Activated naive CD8-positive, alpha-beta T cell treated with anti-CD3 and anti-CD28 coated beads, Interleukin-2, amount 50 U/mL, for 24 hours (primary cell): ENCODE results near the gene CDH26.

ENCODE experiments used
- ATAC-seq: fragments of 150-1000 bp; cut with Tn5 transposase; one replicate; pipeline ENCODE4 v1.10.0; 2021
- DNase-seq: peaks from one replicate; pipeline ENCODE4 v3.0.0; 2021
- H3K27ac Mint-ChIP-seq: one replicate; pipeline ENCODE4 v1.8.0; 2021; ENCODE audit warnings: mild to moderate bottlenecking, mixed read lengths
- H3K27me3 Mint-ChIP-seq: one replicate; pipeline ENCODE4 v1.8.0; 2021; ENCODE audit warnings: mixed read lengths
- H3K36me3 Mint-ChIP-seq: one replicate; pipeline ENCODE4 v1.8.0; 2021; ENCODE audit warnings: low read depth, mixed read lengths
- H3K4me1 Mint-ChIP-seq: one replicate; pipeline ENCODE4 v1.8.0; 2021; ENCODE audit warnings: mixed read lengths
- H3K4me3 Mint-ChIP-seq: one replicate; pipeline ENCODE4 v1.8.0; 2021; ENCODE audit warnings: mild to moderate bottlenecking, moderate library complexity, mixed read lengths
- H3K9me3 Mint-ChIP-seq: one replicate; pipeline ENCODE4 v1.8.0; 2021; ENCODE audit warnings: mixed read lengths

CDH26 gene

GRCh38 chr20:59937150-59937549 lies 21.1 kb upstream of the CDH26 start:
- DNase-seq (no peak), ATAC-seq (no peak)
- Mint-ChIP-seq H3K36me3 (peaks cover 8% of the 10 kb centered on the region), H3K27ac (no peak overlapping the region), H3K9me3 (no peaks in the 10 kb centered on the region), H3K4me3 (no peak overlapping the region), H3K4me1 (peaks cover 32% of the 10 kb centered on the region), H3K27me3 (no peaks in the 10 kb centered on the region)

GRCh38 chr20:59938221-59938620 lies 20.0 kb upstream of the CDH26 start:
- no peak overlapping the region for H3K27ac Mint-ChIP-seq
- no peaks in the 10 kb centered on the region for H3K9me3 Mint-ChIP-seq
- peaks cover 32% of the 10 kb centered on the region for H3K4me1 Mint-ChIP-seq
- H3K4me3 Mint-ChIP-seq, result peak overlapping the region; percentile 78
- H3K27me3 Mint-ChIP-seq, result no peaks in the 10 kb centered on the region
- no peak for DNase-seq
- peaks cover 11% of the 10 kb centered on the region for H3K36me3 Mint-ChIP-seq
- no peak for ATAC-seq

DNA sequence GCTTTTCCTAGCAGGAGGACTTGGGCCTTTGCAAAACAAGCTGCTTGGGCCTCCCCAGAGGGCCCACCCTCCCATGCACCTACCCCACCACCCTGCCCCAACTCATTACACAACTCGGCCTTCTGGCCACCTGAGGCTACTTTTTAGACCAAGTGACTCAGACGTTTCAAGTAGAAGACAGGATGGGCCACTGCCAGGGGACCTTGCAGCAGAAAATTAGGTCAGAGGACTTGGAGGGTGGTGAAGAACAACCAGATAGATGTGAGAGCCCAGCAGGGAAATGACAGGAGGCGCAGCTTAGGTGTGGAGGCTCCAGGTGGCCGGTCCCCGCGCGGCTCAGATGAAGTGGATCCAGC lies 19.5 kb upstream of the CDH26 start:
- Mint-ChIP-seq H3K4me3 (peak overlapping the region; percentile 78), H3K4me1 (peaks cover 32% of the 10 kb centered on the region), H3K36me3 (peaks cover 11% of the 10 kb centered on the region), H3K27me3 (no peaks in the 10 kb centered on the region), H3K9me3 (no peaks in the 10 kb centered on the region), H3K27ac (no peak overlapping the region)
- ATAC-seq, result no peak
- DNase-seq, result no peak

- peaks cover 15% of the 10 kb centered on the region for H3K36me3 Mint-ChIP-seq
- peak overlapping the region; percentile 96 for H3K4me3 Mint-ChIP-seq
- DNase-seq (peak; percentile 6), ATAC-seq (no peak)
- H3K4me1 Mint-ChIP-seq, result peaks cover 30% of the 10 kb centered on the region
- H3K27me3 Mint-ChIP-seq, result no peaks in the 10 kb centered on the region
- H3K9me3 Mint-ChIP-seq, result no peaks in the 10 kb centered on the region
- no peak overlapping the region for H3K27ac Mint-ChIP-seq
Observed at GRCh38 chr20:59939052-59939878, 19.0 kb upstream of the CDH26 start.

DNA sequence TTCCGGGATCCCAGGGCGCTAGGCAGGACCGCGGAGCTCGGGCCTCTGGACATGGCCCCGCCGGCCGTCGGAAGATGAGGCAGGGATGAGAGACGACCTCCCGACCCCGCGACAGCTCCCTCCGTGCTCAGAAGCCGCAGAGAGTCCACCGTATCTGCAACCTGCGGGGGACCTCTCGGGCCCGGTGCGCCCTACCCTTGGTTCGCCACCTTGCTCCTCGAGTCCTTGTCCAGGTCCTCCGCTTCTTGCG lies 18.4 kb upstream of the CDH26 start:
- Mint-ChIP-seq H3K36me3 (peaks cover 19% of the 10 kb centered on the region), H3K4me3 (peak overlapping the region; percentile 96), H3K27me3 (no peaks in the 10 kb centered on the region), H3K9me3 (no peaks in the 10 kb centered on the region), H3K4me1 (peaks cover 31% of the 10 kb centered on the region), H3K27ac (peak overlapping the region; percentile 69)
- DNase-seq (no peak), ATAC-seq (peak; percentile 24)

DNA sequence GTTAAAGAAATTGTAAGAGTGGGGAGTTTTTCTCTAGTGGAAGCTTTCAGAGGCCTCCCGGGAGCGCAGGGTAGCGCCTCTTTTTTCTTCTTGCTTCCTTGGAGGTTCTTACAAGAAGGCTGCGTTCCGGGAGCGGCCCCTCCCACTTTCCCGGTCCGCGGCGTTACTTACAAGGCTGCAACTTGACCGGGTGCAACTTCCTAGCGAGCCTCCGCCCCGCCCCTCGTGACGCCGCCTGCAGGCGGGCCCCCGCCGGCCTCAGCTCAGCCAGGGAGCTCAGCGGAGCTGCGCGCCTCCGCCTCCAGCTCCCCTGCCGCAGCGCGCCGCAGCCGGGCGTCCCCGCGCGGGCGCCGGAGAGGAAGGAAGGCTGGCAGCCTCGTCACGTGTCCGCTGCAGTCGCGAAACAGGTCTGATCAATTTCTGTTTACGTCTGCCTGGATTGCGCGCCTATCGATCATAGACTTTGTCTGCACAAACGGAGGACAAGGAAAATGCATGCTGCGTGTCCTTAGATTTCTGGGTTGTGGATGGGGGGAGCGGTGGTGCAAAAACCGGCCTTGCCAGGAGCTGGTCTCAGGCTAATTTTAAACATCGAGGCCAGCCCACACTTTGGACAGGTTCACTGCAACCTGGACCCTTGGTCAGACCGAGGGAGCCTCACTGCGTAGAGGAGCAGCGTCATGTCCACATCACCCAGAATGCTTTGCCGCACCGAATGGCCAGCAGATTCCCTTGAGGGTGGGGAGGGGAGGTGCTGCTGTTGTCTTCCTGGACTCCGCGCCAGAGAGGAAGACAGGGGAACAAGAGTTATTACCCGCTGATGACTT lies 17.9 kb upstream of the CDH26 start, which contains the start of the genes FAM217B and PPP1R3D:
FAM217B (plus strand) TSS at position 261 of the 827 bp plus-strand sequence. CDS start 3,555 bp downstream, outside the sequence.
PPP1R3D (minus strand) TSS at position 177 of the 827 bp plus-strand sequence. CDS start 374 bp downstream, outside the sequence.
- DNase-seq (peak; percentile 94), ATAC-seq (peak; percentile 97)
- Mint-ChIP-seq H3K4me1 (peaks cover 32% of the 10 kb centered on the region), H3K4me3 (peak within 1 kb of the TSS; percentile 96), H3K9me3 (no peaks in the 10 kb centered on the region), H3K27ac (peak within 1 kb of the TSS; percentile 98), H3K27me3 (no peaks in the 10 kb centered on the region), H3K36me3 (peaks cover 20% of the 10 kb centered on the region)

DNA sequence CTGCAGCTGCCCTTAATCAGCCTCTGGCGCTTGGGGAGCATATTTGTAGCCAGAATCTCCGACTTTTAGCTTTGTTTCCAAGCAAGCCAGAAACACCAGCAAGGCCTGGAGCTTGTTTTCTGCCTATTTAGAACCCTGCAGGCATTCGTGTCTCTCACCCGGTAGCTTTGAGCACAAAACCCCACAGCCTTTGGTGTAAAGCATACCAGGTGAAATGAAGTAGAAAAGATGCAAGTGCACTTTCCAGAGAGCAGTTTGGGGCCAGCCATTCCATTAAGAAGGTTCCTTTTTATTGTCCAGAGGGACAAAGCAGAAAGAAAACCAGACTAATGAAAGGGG lies 17.3 kb upstream of the CDH26 start:
- no peaks in the 10 kb centered on the region for H3K27me3 Mint-ChIP-seq
- H3K27ac Mint-ChIP-seq, result peak overlapping the region; percentile 98
- peak overlapping the region; percentile 96 for H3K4me3 Mint-ChIP-seq
- H3K9me3 Mint-ChIP-seq, result no peaks in the 10 kb centered on the region
- H3K36me3 Mint-ChIP-seq, result peaks cover 23% of the 10 kb centered on the region
- peaks cover 34% of the 10 kb centered on the region for H3K4me1 Mint-ChIP-seq
- ATAC-seq (no peak), DNase-seq (no peak)

DNA sequence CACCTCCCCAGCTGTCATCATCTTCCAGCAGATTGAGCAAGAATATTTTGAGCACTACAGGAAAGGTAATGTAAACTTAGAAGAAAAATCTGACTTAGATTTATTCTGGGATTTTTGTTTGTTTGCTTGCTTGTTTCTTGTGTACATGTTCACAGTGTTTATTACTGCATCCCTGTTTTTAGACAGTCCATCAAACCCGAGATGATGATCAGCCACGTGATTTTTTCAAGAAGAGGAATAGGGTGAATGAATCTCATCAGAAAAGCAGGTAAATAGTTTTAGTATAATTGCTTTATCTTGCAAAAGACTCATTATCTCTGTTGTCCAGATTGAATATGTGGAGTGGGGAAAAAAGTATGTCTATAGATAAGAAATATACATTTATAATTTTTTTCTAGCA lies 16.0 kb upstream of the CDH26 start:
- peaks cover 33% of the 10 kb centered on the region for H3K4me1 Mint-ChIP-seq
- no peaks in the 10 kb centered on the region for H3K9me3 Mint-ChIP-seq
- H3K36me3 Mint-ChIP-seq, result peaks cover 23% of the 10 kb centered on the region
- H3K27me3 Mint-ChIP-seq, result no peaks in the 10 kb centered on the region
- ATAC-seq, result no peak
- no peak overlapping the region for H3K27ac Mint-ChIP-seq
- no peak for DNase-seq
- no peak overlapping the region for H3K4me3 Mint-ChIP-seq

DNA sequence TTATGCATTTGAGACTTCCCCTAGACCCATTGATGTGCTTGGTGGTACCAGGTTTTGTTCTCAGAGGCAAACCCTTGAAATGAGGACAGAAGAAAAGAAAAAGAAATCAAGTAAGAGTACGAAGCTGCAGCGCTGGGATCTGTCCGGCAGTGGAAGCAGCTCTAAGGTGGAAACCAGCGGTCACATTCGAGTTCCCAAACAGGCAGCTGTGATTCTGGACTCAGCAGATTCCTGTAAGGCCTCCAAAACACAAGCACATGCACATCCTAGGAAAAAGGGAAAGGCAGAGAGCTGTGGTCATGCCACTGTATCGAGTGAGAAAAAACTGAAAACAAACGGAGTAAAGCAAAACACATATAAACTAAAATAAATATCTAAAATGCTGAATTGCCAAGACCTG lies 13.5 kb upstream of the CDH26 start:
- no peak overlapping the region for H3K4me3 Mint-ChIP-seq
- no peak for ATAC-seq
- no peak overlapping the region for H3K27ac Mint-ChIP-seq
- no peak for DNase-seq
- H3K27me3 Mint-ChIP-seq, result no peaks in the 10 kb centered on the region
- peaks cover 32% of the 10 kb centered on the region for H3K4me1 Mint-ChIP-seq
- H3K9me3 Mint-ChIP-seq, result no peaks in the 10 kb centered on the region
- H3K36me3 Mint-ChIP-seq, result peaks cover 15% of the 10 kb centered on the region

- peaks cover 32% of the 10 kb centered on the region for H3K4me1 Mint-ChIP-seq
- no peaks in the 10 kb centered on the region for H3K9me3 Mint-ChIP-seq
- H3K36me3 Mint-ChIP-seq, result peaks cover 15% of the 10 kb centered on the region
- no peak for ATAC-seq
- no peaks in the 10 kb centered on the region for H3K27me3 Mint-ChIP-seq
- DNase-seq, result no peak
- H3K27ac Mint-ChIP-seq, result no peak overlapping the region
- H3K4me3 Mint-ChIP-seq, result no peak overlapping the region
Observed at GRCh38 chr20:59945175-59945574, 13.0 kb upstream of the CDH26 start.

GRCh38 chr20:59945731-59946130 lies 12.5 kb upstream of the CDH26 start:
- H3K27me3 Mint-ChIP-seq, result no peaks in the 10 kb centered on the region
- no peak for ATAC-seq
- H3K4me1 Mint-ChIP-seq, result peaks cover 32% of the 10 kb centered on the region
- H3K9me3 Mint-ChIP-seq, result no peaks in the 10 kb centered on the region
- H3K36me3 Mint-ChIP-seq, result peaks cover 15% of the 10 kb centered on the region
- no peak overlapping the region for H3K27ac Mint-ChIP-seq
- H3K4me3 Mint-ChIP-seq, result no peak overlapping the region
- DNase-seq, result no peak

GRCh38 chr20:59947376-59947775 lies 10.8 kb upstream of the CDH26 start:
- H3K27me3 Mint-ChIP-seq, result no peaks in the 10 kb centered on the region
- DNase-seq, result no peak
- no peak for ATAC-seq
- no peak overlapping the region for H3K4me3 Mint-ChIP-seq
- peaks cover 20% of the 10 kb centered on the region for H3K4me1 Mint-ChIP-seq
- no peaks in the 10 kb centered on the region for H3K9me3 Mint-ChIP-seq
- H3K36me3 Mint-ChIP-seq, result peaks cover 12% of the 10 kb centered on the region
- H3K27ac Mint-ChIP-seq, result no peak overlapping the region

GRCh38 chr20:59948212-59948611 lies 10.0 kb upstream of the CDH26 start:
- Mint-ChIP-seq H3K9me3 (no peaks in the 10 kb centered on the region), H3K27ac (no peak overlapping the region), H3K27me3 (no peaks in the 10 kb centered on the region), H3K4me3 (no peak overlapping the region), H3K36me3 (peaks cover 12% of the 10 kb centered on the region), H3K4me1 (peaks cover 20% of the 10 kb centered on the region)
- ATAC-seq (no peak), DNase-seq (no peak)

- H3K4me1 Mint-ChIP-seq, result peaks cover 20% of the 10 kb centered on the region
- H3K9me3 Mint-ChIP-seq, result no peaks in the 10 kb centered on the region
- ATAC-seq, result no peak
- no peaks in the 10 kb centered on the region for H3K27me3 Mint-ChIP-seq
- no peak for DNase-seq
- peaks cover 10% of the 10 kb centered on the region for H3K36me3 Mint-ChIP-seq
- H3K27ac Mint-ChIP-seq, result peak overlapping the region; percentile 70
- no peak overlapping the region for H3K4me3 Mint-ChIP-seq
Observed at GRCh38 chr20:59948828-59949720, 9.1 kb upstream of the CDH26 start.
